ENCODE measurements around the gene C17orf67. TPM values are rescaled to one million over a fixed set of nuclear protein-coding genes. Genes with fewer than 3 reads are reported as not detected.

The C17orf67 gene
- polyA plus RNA-seq, 1 donor from 2014 or later: 0.15 TPM

DNA sequence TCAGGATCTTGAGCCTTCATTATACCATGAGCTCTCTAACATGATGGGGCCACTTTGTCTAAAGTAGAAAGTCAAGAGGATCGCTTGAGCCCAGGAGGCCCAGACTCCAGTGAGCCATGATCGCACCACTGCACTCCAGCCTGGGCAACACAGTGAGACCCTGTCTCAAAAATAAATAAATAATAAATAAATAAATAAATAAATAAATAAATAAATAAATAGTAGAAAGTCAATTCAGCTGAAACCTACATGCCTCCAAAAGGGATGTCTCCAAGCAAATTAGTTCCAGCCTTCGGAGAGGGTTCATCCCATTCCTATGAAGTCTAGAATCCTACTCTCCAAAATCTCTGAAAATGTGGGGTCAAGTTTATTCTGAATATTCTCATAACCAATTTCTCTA is 26.0 kb downstream of the C17orf67 start:
- H3F3A ChIP-seq (ENCODE audit: insufficient read depth, low read length, poor library complexity, severe bottlenecking): no peaks in the 10 kb centered on the region
- H3K27me3 ChIP-seq (ENCODE audit: insufficient read depth, low read depth, low read length): no peaks in the 10 kb centered on the region
- no peaks in the 10 kb centered on the region for H3K9me2 ChIP-seq (ENCODE audit: insufficient read depth, low read length)
- H3K4me3 ChIP-seq (ENCODE audit: low read length): no peak overlapping the region
- TF ChIP-seq, protein P1, sequence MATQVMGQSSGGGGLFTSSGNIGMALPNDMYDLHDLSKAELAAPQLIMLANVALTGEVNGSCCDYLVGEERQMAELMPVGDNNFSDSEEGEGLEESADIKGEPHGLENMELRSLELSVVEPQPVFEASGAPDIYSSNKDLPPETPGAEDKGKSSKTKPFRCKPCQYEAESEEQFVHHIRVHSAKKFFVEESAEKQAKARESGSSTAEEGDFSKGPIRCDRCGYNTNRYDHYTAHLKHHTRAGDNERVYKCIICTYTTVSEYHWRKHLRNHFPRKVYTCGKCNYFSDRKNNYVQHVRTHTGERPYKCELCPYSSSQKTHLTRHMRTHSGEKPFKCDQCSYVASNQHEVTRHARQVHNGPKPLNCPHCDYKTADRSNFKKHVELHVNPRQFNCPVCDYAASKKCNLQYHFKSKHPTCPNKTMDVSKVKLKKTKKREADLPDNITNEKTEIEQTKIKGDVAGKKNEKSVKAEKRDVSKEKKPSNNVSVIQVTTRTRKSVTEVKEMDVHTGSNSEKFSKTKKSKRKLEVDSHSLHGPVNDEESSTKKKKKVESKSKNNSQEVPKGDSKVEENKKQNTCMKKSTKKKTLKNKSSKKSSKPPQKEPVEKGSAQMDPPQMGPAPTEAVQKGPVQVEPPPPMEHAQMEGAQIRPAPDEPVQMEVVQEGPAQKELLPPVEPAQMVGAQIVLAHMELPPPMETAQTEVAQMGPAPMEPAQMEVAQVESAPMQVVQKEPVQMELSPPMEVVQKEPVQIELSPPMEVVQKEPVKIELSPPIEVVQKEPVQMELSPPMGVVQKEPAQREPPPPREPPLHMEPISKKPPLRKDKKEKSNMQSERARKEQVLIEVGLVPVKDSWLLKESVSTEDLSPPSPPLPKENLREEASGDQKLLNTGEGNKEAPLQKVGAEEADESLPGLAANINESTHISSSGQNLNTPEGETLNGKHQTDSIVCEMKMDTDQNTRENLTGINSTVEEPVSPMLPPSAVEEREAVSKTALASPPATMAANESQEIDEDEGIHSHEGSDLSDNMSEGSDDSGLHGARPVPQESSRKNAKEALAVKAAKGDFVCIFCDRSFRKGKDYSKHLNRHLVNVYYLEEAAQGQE (IDR thresholded peaks at IDR 0.05; ENCODE audit: borderline replicate concordance): no peak
- TF ChIP-seq EZH2 (IDR thresholded peaks at IDR 0.05; ENCODE audit: borderline replicate concordance, insufficient read depth, low read length, poor library complexity, severe bottlenecking) (no peak), POLR2AphosphoS5 (IDR thresholded peaks at IDR 0.05) (no peak), TAF1 (IDR thresholded peaks at IDR 0.05; ENCODE audit: low read depth) (no peak), SMC3 (conservative IDR thresholded peaks at IDR 0.05; ENCODE audit: poor library complexity) (no peak), RAD21 (conservative IDR thresholded peaks at IDR 0.05) (no peak), EP300 (conservative IDR thresholded peaks at IDR 0.05; ENCODE audit: poor library complexity, severe bottlenecking) (no peak), MXI1 (conservative IDR thresholded peaks at IDR 0.05; ENCODE audit: poor library complexity, severe bottlenecking) (no peak)
- TF ChIP-seq, protein P2, sequence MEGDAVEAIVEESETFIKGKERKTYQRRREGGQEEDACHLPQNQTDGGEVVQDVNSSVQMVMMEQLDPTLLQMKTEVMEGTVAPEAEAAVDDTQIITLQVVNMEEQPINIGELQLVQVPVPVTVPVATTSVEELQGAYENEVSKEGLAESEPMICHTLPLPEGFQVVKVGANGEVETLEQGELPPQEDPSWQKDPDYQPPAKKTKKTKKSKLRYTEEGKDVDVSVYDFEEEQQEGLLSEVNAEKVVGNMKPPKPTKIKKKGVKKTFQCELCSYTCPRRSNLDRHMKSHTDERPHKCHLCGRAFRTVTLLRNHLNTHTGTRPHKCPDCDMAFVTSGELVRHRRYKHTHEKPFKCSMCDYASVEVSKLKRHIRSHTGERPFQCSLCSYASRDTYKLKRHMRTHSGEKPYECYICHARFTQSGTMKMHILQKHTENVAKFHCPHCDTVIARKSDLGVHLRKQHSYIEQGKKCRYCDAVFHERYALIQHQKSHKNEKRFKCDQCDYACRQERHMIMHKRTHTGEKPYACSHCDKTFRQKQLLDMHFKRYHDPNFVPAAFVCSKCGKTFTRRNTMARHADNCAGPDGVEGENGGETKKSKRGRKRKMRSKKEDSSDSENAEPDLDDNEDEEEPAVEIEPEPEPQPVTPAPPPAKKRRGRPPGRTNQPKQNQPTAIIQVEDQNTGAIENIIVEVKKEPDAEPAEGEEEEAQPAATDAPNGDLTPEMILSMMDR (IDR thresholded peaks at IDR 0.05; ENCODE audit: poor library complexity, severe bottlenecking): no peak
- H3K4me2 ChIP-seq (ENCODE audit: low read length): no peak overlapping the region
- H2AFZ ChIP-seq (ENCODE audit: low read depth, low read length): no peak overlapping the region
- no peaks in the 10 kb centered on the region for H3K36me3 ChIP-seq (ENCODE audit: insufficient read depth, low read length)
- no peak overlapping the region for H3K27ac ChIP-seq (ENCODE audit: low read length)
- H3K9ac ChIP-seq (ENCODE audit: low read length): no peak overlapping the region
- no peaks in the 10 kb centered on the region for H3K9me3 ChIP-seq (ENCODE audit: low read length)
- H3K79me2 ChIP-seq (replicated peaks; ENCODE audit: insufficient read depth, low read length): no peaks in the 10 kb centered on the region
- no peaks in the 10 kb centered on the region for H4K20me1 ChIP-seq (ENCODE audit: insufficient read depth)

DNA sequence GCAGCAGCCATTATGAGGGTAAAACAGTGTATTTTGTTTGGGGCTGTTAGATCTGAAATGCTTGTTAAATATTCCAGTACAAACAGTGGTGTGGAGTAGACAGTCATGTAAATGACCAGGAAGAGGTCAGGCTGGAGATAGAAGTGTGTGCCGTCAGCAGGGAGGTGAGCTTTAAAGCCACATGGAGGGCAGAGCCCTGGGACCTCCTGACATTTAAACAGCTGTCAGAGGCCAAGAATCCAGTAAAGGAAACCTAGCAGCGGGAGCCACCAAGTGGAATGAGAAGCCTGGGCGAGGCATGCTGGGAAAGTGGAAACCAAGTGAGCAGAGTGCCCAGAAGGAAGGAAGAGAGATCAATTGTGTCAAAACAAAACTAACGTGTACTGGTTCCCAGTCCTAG is 26.8 kb downstream of the C17orf67 start:
- no peaks in the 10 kb centered on the region for H3K27me3 ChIP-seq (ENCODE audit: insufficient read depth, low read depth, low read length)
- no peak overlapping the region for H3K4me3 ChIP-seq (ENCODE audit: low read length)
- no peak overlapping the region for H2AFZ ChIP-seq (ENCODE audit: low read depth, low read length)
- H3K9ac ChIP-seq (ENCODE audit: low read length): no peak overlapping the region
- no peak overlapping the region for H3K4me2 ChIP-seq (ENCODE audit: low read length)
- no peaks in the 10 kb centered on the region for H3K36me3 ChIP-seq (ENCODE audit: insufficient read depth, low read length)
- no peaks in the 10 kb centered on the region for H4K20me1 ChIP-seq (ENCODE audit: insufficient read depth)
- H3F3A ChIP-seq (ENCODE audit: insufficient read depth, low read length, poor library complexity, severe bottlenecking): no peaks in the 10 kb centered on the region
- TF ChIP-seq EP300 (conservative IDR thresholded peaks at IDR 0.05; ENCODE audit: poor library complexity, severe bottlenecking): no peak
- no peak for TF ChIP-seq RAD21 (conservative IDR thresholded peaks at IDR 0.05)
- no peaks in the 10 kb centered on the region for H3K79me2 ChIP-seq (replicated peaks; ENCODE audit: insufficient read depth, low read length)
- no peaks in the 10 kb centered on the region for H3K9me3 ChIP-seq (ENCODE audit: low read length)
- no peaks in the 10 kb centered on the region for H3K9me2 ChIP-seq (ENCODE audit: insufficient read depth, low read length)
- no peak overlapping the region for H3K27ac ChIP-seq (ENCODE audit: low read length)

DNA sequence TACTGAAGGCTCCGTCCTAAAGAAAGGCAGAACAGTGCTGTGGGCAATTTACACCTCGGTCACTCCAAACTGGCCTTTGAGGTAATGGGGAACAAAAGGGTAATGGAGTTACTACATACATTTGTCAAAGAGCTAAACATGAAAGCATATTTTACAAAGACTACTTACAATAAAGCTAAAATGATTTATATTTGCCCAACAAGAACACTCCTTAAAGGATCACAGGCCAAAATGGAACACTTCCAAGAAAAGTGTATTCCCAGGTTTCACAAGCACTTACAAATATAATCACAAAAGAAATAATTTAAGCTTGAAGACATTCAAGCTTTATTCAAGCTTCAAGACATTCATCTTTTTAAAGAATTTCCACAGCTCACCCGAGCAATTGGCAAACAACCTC is 29.3 kb downstream of the C17orf67 start:
- H3K4me2 ChIP-seq (ENCODE audit: low read length): no peak overlapping the region
- no peaks in the 10 kb centered on the region for H3K9me2 ChIP-seq (ENCODE audit: insufficient read depth, low read length)
- no peaks in the 10 kb centered on the region for H4K20me1 ChIP-seq (ENCODE audit: insufficient read depth)
- no peaks in the 10 kb centered on the region for H3K79me2 ChIP-seq (replicated peaks; ENCODE audit: insufficient read depth, low read length)
- no peak overlapping the region for H3K4me3 ChIP-seq (ENCODE audit: low read length)
- no peaks in the 10 kb centered on the region for H3K36me3 ChIP-seq (ENCODE audit: insufficient read depth, low read length)
- no peak for TF ChIP-seq TAF1 (IDR thresholded peaks at IDR 0.05; ENCODE audit: low read depth)
- TF ChIP-seq, protein P1 (IDR thresholded peaks at IDR 0.05; ENCODE audit: borderline replicate concordance): no peak
- TF ChIP-seq SMC3 (conservative IDR thresholded peaks at IDR 0.05; ENCODE audit: poor library complexity): no peak
- no peak for TF ChIP-seq EZH2 (IDR thresholded peaks at IDR 0.05; ENCODE audit: borderline replicate concordance, insufficient read depth, low read length, poor library complexity, severe bottlenecking)
- no peak for TF ChIP-seq POLR2AphosphoS5 (IDR thresholded peaks at IDR 0.05)
- H3F3A ChIP-seq (ENCODE audit: insufficient read depth, low read length, poor library complexity, severe bottlenecking): no peaks in the 10 kb centered on the region
- no peak overlapping the region for H2AFZ ChIP-seq (ENCODE audit: low read depth, low read length)
- H3K27me3 ChIP-seq (ENCODE audit: insufficient read depth, low read depth, low read length): no peaks in the 10 kb centered on the region
- no peak overlapping the region for H3K27ac ChIP-seq (ENCODE audit: low read length)
- H3K9ac ChIP-seq (ENCODE audit: low read length): no peak overlapping the region
- no peaks in the 10 kb centered on the region for H3K9me3 ChIP-seq (ENCODE audit: low read length)

All from neural cell (in vitro differentiated cells).